Coronary artery (tissue), 2 donors: ENCODE measurements around the gene CFL1.

Source experiments
- DNase-seq: peaks from one replicate; pipeline ENCODE4 v3.0.0-alpha.2; 2017; ENCODE audit warnings: low spot score
- H3K27ac ChIP-seq, 2 donors: fragments of 200-600 bp; sonication (generic); one replicate each; pipeline ENCODE4 v1.5.1; 2016 to 2019
- H3K4me3 ChIP-seq: fragments of 200-600 bp; sonication (generic); 2 replicates; pipeline ENCODE4 v1.5.1; 2016; ENCODE audit warnings: mild to moderate bottlenecking, moderate library complexity
- CTCF ChIP-seq: fragments of 200-600 bp; sonication (generic); IDR thresholded peaks from one replicate; pipeline ENCODE4 v1.5.1; 2019; ENCODE audit warnings: antibody characterized with exemption

Gene CFL1

GRCh38 chr11:65857853-65858680 lies at the start of gene CFL1:
TSS of gene CFL1 (minus strand) at chr11:65858180. CDS start at chr11:65858099, 81 bp downstream.
- DNase-seq: peak; percentile 100
- peak within 1 kb of the TSS; percentile 92 to 100 for H3K27ac ChIP-seq
- TF ChIP-seq CTCF: no peak
- peak within 1 kb of the TSS; percentile 98 for H3K4me3 ChIP-seq

DNA sequence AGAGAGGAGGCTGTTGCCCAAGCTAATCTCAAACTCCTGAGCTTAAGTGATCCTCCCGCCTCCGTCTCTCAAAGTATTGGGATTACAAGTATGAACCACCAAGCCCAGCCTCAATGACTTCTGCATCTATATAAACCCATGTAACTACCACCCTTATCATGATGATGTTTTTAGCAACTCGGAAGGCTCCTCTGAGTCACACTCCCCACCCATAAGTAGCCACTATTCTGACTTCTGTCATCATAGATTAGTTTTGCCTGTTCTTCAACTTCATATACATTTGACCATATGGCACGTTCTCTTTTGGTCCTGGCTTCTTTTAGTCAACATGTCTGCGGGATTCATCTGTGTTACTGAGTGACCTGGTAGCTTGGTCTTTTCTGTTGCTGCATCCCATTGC lies 48.6 kb upstream of the CFL1 start:
- no peak overlapping the region for H3K4me3 ChIP-seq
- no peak overlapping the region for H3K27ac ChIP-seq
- no peak for DNase-seq
- TF ChIP-seq CTCF: no peak

- no peak for TF ChIP-seq CTCF
These were observed 45.7 kb upstream of the CFL1 start for GRCh38 chr11:65903715-65904114.

GRCh38 chr11:65903068-65903481 lies 45.1 kb upstream of the CFL1 start:
- TF ChIP-seq CTCF: no peak
- Histone ChIP-seq H3K4me3 (no peak overlapping the region), H3K27ac (peak overlapping the region in 1 of 2 donors; percentile 26)
- no peak for DNase-seq

More at GRCh38 chr11:65903715-65904114, 45.7 kb upstream of the CFL1 start:
- Histone ChIP-seq H3K27ac (no peak overlapping the region), H3K4me3 (no peak overlapping the region)
- no peak for DNase-seq

DNA sequence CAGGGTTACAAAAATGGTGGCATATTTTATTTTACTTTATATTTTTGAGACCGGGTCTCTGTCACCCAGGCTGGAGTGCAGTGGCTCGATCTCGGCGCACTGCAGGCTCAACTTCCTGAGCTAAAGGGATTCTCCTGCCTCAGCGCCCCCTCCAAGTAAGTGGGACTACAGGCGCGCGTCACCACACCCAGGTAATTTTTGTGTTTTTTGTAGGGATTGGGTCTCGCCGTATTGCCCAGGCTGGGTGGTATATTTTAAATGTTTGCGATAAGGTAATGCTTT lies 42.9 kb upstream of the CFL1 start:
- DNase-seq: no peak
- Histone ChIP-seq H3K27ac (peak overlapping the region; percentile 60 to 88), H3K4me3 (peak overlapping the region; percentile 81)
- TF ChIP-seq CTCF: no peak

GRCh38 chr11:65900125-65900898 lies 42.3 kb upstream of the CFL1 start, which contains the start of gene FOSL1:
TSS of gene FOSL1 (minus strand) at chr11:65900388. CDS start at chr11:65900339, 49 bp downstream.
- peak within 1 kb of the TSS; percentile 60 to 88 for H3K27ac ChIP-seq
- peak within 1 kb of the TSS; percentile 81 for H3K4me3 ChIP-seq
- TF ChIP-seq CTCF: no peak
- DNase-seq: peak; percentile 93
